OCI-LY3 (cell line): ENCODE data around the gene FAM53B.

Experiments used
- H2AFZ ChIP-seq: fragments of 200-600, 300-600 bp; shearing (Covaris generic); 2 replicates; pipeline ENCODE4 v1.6.0; 2014; ENCODE audit warnings: antibody characterized with exemption, low read depth, low read length
- H3K27ac ChIP-seq: fragments of 200-600, 300-600 bp; sonication (generic); 2 replicates; pipeline ENCODE4 v1.5.1; 2014; ENCODE audit warnings: mild to moderate bottlenecking, low read length, moderate library complexity, mixed read lengths
- H3K27me3 ChIP-seq: fragments of 200-600, 300-600 bp; sonication (generic); 2 replicates; pipeline ENCODE4 v1.6.1; 2014; ENCODE audit warnings: low read depth, low read length, mixed read lengths
- H3K36me3 ChIP-seq: fragments of 200-600, 300-600 bp; sonication (generic); replicated peaks from 2 replicates; pipeline ENCODE3; 2014; ENCODE audit warnings: low read depth, low read length, mixed read lengths
- H3K4me1 ChIP-seq: fragments of 300-600, 200-600 bp; sonication (generic); 2 replicates; pipeline ENCODE4 v1.6.1; 2014; ENCODE audit warnings: low read length, mixed read lengths
- H3K4me2 ChIP-seq: fragments of 200-600, 300-600 bp; sonication (generic); 2 replicates; pipeline ENCODE4 v1.6.1; 2014; ENCODE audit warnings: low read length, mixed read lengths
- H3K4me3 ChIP-seq: fragments of 300-600, 200-600 bp; sonication (generic); 2 replicates; pipeline ENCODE4 v1.5.1; 2014; ENCODE audit warnings: antibody characterized with exemption, mild to moderate bottlenecking, low read length, moderate library complexity
- H3K79me2 ChIP-seq: fragments of 300-600, 200-600 bp; shearing (Covaris generic); 2 replicates; pipeline ENCODE4 v1.6.1; 2014; ENCODE audit warnings: mild to moderate bottlenecking, low read length, mixed read lengths
- H3K9ac ChIP-seq: fragments of 300-600, 200-600 bp; shearing (Covaris generic); 2 replicates; pipeline ENCODE4 v1.6.0; 2014; ENCODE audit warnings: mild to moderate bottlenecking, low read length, moderate library complexity
- H3K9me3 ChIP-seq: fragments of 200-600, 300-600 bp; shearing (Covaris generic); 2 replicates; pipeline ENCODE4 v1.6.1; 2014; ENCODE audit warnings: low read length, mixed read lengths; ENCODE audit not compliant: insufficient read depth
- H4K20me1 ChIP-seq: fragments of 200-600, 300-600 bp; sonication (generic); 2 replicates; pipeline ENCODE4 v1.6.1; 2016; ENCODE audit warnings: low read length, mixed read lengths; ENCODE audit not compliant: insufficient read depth
- CTCF ChIP-seq: fragments of 200-600, 300-600 bp; sonication (generic); IDR thresholded peaks from 2 replicates; pipeline ENCODE4 v1.5.1; 2014; ENCODE audit warnings: antibody characterized with exemption, low read length, low read depth
- EZH2phosphoT487 ChIP-seq: fragments of 200-600 bp; shearing (Covaris generic); IDR thresholded peaks from 2 replicates; pipeline ENCODE4 v1.6.1; 2018; ENCODE audit warnings: antibody characterized with exemption, mixed run types, low read depth

The FAM53B gene

DNA sequence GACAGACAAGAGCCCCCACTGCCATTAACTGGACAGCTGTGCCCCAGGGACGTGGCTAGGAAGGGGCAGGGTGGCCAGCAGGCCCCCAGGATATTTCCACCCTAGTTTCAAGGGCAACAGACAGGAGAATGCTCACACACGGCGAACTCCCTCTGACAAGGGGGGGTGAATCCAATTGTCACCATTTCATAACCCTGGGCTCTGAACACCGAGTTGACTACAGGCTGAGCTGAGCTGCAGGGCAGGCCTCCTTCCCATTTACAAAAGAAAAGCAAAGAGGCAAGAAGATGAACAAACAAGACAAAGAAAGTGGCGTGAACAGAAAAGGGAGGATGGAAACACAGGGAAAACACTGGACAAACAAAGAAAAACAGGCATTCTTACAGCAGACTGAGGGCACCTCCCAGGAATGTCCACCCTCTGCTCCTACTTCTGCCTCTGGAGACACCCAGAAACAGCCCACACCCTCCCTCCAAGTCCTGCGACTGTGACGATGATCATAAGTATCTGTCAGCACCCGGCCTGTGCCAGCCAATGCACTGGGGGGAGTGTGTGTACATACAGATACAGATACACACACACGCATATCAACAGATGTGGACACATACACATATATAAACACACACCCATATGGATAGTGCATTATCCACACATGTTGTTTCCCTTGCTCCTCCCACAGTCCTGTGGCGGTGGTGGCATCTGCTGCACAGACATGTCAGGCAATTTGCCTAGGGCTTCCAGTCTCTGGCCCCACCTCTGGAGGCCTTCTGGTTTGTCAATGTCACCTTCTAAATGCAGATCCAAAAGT is 66.2 kb downstream of the FAM53B start:
- no peak overlapping the region for H3K9ac ChIP-seq
- H3K79me2 ChIP-seq: peaks cover 25% of the 10 kb centered on the region
- peaks cover 3% of the 10 kb centered on the region for H3K4me1 ChIP-seq
- no peak for TF ChIP-seq CTCF
- no peak for TF ChIP-seq EZH2phosphoT487
- H3K9me3 ChIP-seq: no peaks in the 10 kb centered on the region
- no peak overlapping the region for H3K4me2 ChIP-seq
- peaks cover 84% of the 10 kb centered on the region for H4K20me1 ChIP-seq
- peaks cover 28% of the 10 kb centered on the region for H3K36me3 ChIP-seq
- no peak overlapping the region for H2AFZ ChIP-seq
- no peak overlapping the region for H3K27ac ChIP-seq
- H3K27me3 ChIP-seq: no peaks in the 10 kb centered on the region
- no peak overlapping the region for H3K4me3 ChIP-seq

GRCh38 chr10:124677293-124677699 is 66.9 kb downstream of the FAM53B start:
- H3K4me2 ChIP-seq: no peak overlapping the region
- no peaks in the 10 kb centered on the region for H3K9me3 ChIP-seq
- H3K9ac ChIP-seq: no peak overlapping the region
- H3K4me1 ChIP-seq: no peaks in the 10 kb centered on the region
- H3K36me3 ChIP-seq: peaks cover 25% of the 10 kb centered on the region
- peaks cover 25% of the 10 kb centered on the region for H3K79me2 ChIP-seq
- H3K4me3 ChIP-seq: no peak overlapping the region
- no peaks in the 10 kb centered on the region for H3K27me3 ChIP-seq
- no peak overlapping the region for H3K27ac ChIP-seq
- H2AFZ ChIP-seq: no peak overlapping the region
- TF ChIP-seq CTCF (no peak), EZH2phosphoT487 (no peak)
- H4K20me1 ChIP-seq: peaks cover 84% of the 10 kb centered on the region

- peaks cover 17% of the 10 kb centered on the region for H3K36me3 ChIP-seq
- no peak overlapping the region for H3K9ac ChIP-seq
- no peaks in the 10 kb centered on the region for H3K4me1 ChIP-seq
- H3K27me3 ChIP-seq: no peaks in the 10 kb centered on the region
- peaks cover 25% of the 10 kb centered on the region for H3K79me2 ChIP-seq
- no peak overlapping the region for H3K27ac ChIP-seq
- no peaks in the 10 kb centered on the region for H3K9me3 ChIP-seq
- H3K4me3 ChIP-seq: no peak overlapping the region
- H2AFZ ChIP-seq: no peak overlapping the region
- no peak overlapping the region for H3K4me2 ChIP-seq
- TF ChIP-seq EZH2phosphoT487 (no peak), CTCF (no peak)
- peaks cover 90% of the 10 kb centered on the region for H4K20me1 ChIP-seq
Observed at GRCh38 chr10:124676416-124677062, 67.6 kb downstream of the FAM53B start.

DNA sequence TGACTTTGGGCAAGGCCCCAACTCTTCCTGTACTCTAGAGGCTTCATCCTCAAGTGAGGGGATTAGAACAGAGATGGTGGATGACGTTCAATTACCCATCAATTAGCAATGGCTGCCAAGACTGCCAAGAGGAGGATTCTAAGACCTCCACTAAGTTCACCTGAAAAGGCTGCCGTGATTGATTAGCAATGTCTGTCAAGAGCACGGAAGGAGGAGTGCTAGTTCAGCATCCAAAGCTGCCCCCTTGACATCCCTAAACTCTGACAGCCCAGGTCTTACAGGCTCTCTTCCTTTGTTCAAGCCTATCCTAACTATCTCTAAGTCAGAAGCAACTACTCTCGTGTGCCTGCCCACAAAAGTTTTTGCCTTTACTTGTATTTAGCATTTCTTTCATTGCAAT is 68.4 kb downstream of the FAM53B start:
- TF ChIP-seq EZH2phosphoT487 (no peak), CTCF (no peak)
- peaks cover 12% of the 10 kb centered on the region for H3K36me3 ChIP-seq
- H4K20me1 ChIP-seq: peaks cover 93% of the 10 kb centered on the region
- H3K4me3 ChIP-seq: no peak overlapping the region
- peaks cover 25% of the 10 kb centered on the region for H3K79me2 ChIP-seq
- H2AFZ ChIP-seq: no peak overlapping the region
- no peaks in the 10 kb centered on the region for H3K27me3 ChIP-seq
- H3K9me3 ChIP-seq: no peaks in the 10 kb centered on the region
- no peak overlapping the region for H3K9ac ChIP-seq
- H3K27ac ChIP-seq: no peak overlapping the region
- H3K4me1 ChIP-seq: no peaks in the 10 kb centered on the region
- no peak overlapping the region for H3K4me2 ChIP-seq
